NK-92 (cell line): ENCODE data around the gene IL1RAPL1.

ENCODE experiments used
- DNase-seq: peaks from one replicate; lab custom pipeline; 2025; ENCODE audit not compliant: unreplicated experiment; lab: John Stamatoyannopoulos, UW

The IL1RAPL1 gene

DNA sequence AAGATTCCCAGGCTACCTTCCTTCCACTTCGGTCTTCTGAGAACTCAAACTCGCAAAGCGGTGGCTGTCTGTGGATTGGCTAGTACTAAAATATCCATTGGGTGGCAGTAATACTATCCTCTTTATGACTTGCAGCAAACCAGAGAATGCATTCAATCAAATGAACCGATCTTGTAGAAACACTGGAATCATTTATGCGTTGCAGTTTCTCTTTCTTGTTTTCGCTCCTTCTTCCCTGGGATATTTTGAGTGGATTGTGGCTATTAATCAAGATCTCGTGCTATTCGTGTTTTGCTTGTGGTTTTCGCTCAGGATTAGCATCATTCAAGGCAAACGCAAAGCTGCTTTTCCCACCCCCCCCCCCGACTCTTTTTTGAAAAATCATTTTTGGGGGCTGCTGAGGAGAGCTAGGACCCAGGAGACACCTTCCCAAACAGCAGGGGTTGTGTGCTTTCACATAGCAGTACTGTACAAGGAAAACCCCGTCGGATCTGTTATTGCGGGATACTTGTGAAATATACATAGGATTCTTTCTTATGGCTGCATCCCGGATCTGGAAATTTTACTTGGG lies at the start of gene IL1RAPL1:
Gene IL1RAPL1 (plus strand): TSS at position 466 of the 571 bp plus-strand sequence.
- no peak for DNase-seq

DNA sequence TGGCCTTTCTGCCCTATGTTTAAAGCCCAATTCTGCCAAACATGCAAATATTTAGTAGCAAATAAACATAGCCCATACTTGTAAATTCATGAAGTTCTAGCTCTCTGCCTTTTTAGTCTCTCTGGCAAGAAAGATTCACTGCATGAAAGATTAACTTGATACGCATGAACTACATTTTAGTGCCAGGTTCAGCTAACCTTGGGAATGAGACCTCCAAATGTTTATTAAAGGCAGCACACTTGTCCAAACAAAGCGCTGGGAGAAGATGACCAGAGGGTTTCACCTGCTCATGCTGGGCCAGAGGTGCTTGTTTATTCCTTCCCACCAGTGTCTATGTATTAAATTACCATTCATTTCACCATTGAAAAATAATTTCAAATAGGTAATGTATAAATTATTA lies 44.5 kb upstream of the IL1RAPL1 start:
- no peak for DNase-seq

DNA sequence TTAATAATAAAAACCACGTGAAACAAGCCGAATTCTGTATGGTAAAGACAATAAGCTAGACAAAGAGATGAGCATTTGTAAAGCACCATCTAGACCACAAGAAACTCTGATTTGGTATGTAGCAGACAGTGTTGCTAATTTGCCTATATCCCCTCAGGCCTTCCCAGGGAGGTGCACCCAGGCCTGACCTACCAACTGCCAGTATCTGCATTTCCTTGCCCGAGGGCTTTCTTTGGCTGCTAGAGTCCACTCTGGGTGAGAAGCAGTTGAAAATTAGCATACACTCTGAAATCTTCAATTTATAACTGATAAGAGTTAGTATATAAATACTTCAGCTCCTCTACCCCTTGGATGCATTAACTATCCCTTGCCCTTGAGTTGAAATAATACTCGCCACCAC lies 37.4 kb upstream of the IL1RAPL1 start:
- DNase-seq: no peak

- no peak for DNase-seq
These were observed 36.8 kb upstream of the IL1RAPL1 start for GRCh38 chrX:28550331-28550872.

GRCh38 chrX:28552322-28552721 lies 34.9 kb upstream of the IL1RAPL1 start:
- no peak for DNase-seq

DNA sequence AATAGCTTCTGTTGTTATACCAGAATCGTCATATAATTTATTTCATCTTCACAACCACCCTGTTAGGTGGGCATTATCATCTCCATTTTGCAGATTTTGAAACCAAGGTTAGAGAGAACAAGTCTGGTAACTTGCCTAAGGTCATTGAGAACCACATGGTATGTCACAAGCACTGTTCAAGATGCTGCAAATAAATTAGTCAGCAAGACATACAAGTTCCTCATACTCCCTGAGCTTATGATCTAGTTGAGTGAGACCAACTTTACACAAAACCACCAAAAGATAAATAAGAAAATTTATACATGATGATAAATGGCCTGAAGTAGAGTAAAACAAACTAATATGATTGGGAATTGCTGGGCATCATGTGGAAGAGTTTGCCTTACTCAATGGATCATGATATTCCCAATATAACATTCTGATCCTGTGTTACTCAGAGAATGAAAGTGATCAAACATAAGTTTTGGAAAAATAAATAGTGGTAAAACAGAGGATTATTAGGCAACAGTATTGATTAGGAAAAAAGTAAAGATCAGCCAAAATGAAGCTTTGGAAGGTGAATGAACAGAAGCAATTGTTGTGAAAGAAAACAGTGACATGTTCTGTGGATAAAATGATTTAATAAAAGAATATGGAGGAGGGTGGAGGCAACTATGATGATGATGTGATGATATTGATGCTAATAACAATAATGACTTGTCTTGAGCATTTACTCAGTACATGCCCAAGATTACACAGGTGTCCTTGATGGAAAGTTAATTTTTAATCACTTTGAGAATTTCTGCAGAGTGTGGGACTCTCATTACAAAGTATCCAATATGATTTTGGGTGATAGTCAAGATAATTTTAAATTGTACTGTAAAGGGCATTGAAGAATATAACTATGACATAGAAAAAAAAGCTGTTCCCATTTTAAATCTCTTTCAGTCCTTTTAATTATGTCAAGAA lies 34.1 kb upstream of the IL1RAPL1 start:
- DNase-seq: no peak

- no peak for DNase-seq
These were observed 11.1 kb upstream of the IL1RAPL1 start for GRCh38 chrX:28576117-28576516.

DNA sequence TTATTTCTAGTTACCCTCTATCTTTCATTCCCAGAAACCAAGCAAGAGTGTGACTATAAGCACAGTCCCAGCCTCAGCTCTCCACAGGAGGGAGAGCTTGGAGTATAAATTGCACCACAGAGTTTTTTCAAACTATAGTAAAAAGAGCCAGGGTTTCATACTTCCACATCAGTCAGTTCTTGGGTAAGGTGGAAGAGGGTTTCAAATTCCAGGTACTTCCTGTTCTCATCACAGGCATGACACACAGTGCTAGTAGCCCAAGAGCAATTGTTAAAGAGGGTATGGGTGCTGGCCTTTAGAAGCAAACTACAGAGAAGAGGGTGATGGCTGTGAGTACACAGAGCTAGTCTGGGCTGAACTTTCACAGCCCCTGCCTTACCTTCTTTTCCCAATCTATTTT lies 5.7 kb upstream of the IL1RAPL1 start:
- DNase-seq: no peak

DNA sequence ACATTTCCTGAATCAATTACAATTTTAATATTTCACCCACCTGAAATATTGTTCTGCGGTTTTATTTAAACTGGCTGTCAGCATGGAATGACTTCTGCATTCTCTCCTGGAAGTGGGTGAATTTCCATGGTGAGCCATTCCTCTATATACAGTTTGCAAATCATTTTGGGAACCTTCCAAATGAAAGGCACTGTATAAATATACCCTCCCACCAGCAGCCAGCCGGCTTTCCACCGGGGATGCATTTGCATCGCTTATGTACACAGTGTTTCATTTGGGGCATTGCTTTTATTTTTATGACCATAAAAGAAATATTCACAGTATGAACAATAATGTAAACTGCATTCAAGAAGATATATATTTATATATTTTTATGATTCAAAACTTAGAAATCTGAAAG lies 4.7 kb upstream of the IL1RAPL1 start:
- no peak for DNase-seq

GRCh38 chrX:28584025-28584424 lies 3.2 kb upstream of the IL1RAPL1 start:
- no peak for DNase-seq

DNA sequence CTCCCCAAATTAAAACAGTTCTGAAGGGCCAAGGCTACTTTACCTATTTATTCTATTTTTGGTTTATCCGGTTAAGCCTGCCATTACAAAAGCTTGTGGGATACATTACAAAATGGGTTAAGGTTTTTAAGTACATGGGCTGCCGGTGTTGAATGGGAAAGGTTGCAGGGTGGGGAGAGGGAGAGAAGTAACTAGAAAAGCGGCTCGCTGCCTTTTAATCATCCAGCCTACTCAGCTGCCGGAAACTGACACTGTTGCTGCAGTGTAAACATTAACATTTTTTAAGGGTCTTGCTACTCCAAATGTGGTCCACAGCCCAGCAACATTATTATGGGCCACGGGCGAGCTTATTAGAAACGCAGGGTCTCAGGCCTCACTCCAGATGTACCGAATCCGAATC lies 1.5 kb upstream of the IL1RAPL1 start:
- no peak for DNase-seq

DNA sequence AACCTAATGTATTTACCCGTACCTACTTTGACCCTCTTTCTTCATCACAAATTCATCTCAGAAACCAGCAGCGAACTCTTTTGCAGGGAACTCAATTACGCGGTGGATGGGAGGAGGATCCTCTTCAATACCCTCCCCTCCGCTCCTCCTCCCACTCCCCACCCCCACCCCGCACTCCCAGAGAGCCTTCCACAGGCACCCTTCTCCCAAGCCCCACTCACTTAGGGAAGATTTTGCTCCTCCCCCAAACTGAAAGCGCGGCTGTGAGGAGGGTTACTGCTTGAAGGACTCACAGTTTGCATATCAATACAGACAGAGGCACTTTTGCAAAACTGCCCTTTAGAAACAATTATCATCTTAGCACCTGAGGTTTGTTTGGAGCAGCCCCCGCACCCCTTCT lies 960 bp upstream of the IL1RAPL1 start:
- DNase-seq: no peak

- DNase-seq: no peak
These were observed 1.8 kb downstream of the IL1RAPL1 start for GRCh38 chrX:28589046-28589445.

DNA sequence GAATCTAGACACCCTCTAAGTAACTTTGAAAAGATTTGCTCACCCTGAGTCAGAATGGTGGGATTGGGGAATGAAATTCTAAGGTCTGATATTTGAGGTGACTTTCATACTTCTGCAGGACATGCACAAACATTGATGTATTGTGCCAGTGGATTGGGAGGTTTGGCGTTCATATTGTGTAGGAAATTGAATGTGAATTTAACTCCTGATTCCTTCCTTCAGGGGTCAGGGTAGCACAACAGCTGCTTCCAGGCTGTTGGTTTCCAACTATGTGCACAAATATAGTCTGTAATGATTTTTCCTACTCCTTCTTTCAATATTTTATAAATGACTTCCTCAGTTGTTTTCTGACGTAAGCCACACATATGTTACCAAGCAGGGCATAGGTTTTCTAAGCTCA lies 3.1 kb downstream of the IL1RAPL1 start:
- no peak for DNase-seq

- DNase-seq: no peak
These were observed 4.3 kb downstream of the IL1RAPL1 start for GRCh38 chrX:28591542-28591941.

DNA sequence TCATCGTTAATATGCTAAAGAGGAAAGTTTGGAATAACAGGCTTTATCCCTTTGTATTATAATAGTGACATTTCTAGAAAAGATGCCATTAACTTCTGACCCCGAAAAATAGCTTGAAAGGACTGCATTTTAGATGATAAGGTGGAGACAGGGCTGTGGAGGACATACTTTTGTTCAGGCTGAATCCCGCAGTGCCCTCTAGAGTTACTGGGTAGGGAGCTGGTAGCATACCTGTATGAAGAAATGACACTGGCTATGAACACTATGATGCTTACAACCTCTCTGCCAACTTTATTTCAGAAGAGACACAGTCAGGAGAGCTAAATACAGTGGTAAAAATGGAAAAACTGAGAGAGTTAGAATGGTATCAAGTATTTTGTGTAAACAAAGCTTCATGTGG lies 8.1 kb downstream of the IL1RAPL1 start:
- no peak for DNase-seq

- DNase-seq: no peak
These were observed 12.7 kb downstream of the IL1RAPL1 start for GRCh38 chrX:28599957-28600356.

DNA sequence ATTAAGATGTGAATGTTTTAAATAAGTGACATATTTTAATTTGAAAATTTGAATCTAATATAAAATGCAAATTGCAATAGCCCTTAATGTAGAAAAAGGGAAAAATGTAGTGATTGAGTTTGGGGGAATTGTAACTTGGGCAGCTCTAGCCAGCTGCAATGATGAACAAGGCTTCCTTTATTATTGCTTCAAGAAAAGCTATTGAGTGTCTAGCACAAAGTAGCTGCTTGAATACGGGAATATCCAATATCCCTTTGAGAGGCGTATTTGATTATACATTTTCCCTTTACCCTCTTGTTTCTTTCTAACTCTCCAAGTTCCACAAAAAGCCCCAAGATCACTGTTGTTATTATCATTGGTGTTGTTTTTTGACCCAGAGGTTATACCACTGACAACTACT lies 21.8 kb downstream of the IL1RAPL1 start:
- no peak for DNase-seq

DNA sequence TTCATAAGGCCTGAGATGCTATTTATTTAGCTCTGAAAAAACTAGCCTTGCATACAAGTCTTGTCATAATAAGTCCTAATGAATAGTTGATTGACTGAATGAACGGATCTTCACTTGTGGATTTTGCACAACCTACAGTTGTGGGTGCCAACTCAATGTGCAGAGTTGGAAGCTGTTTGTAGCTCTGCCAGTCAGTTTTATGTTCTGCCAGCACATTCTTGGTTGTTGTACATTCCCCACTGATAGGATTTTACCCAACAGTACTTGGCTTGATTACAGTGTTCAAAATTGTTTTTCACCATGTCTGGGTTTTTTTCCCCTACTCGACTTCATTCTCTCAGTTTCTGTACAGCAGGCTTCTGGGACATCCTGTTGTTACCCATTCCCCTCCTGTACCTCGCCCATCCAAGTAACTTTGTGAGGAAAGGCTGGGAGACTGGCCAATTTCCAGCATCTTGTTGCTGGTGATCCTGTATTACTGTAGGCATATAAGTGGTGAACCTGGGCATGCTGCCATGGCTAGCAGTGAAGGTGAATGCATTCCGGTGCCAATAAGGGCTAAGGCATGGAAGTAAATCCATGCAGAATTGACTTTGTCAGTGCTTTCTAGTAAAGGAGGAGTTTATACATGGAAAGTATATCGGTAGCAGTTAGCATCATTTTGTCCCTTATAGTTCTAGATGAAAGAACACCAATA lies 22.8 kb downstream of the IL1RAPL1 start:
- no peak for DNase-seq

DNA sequence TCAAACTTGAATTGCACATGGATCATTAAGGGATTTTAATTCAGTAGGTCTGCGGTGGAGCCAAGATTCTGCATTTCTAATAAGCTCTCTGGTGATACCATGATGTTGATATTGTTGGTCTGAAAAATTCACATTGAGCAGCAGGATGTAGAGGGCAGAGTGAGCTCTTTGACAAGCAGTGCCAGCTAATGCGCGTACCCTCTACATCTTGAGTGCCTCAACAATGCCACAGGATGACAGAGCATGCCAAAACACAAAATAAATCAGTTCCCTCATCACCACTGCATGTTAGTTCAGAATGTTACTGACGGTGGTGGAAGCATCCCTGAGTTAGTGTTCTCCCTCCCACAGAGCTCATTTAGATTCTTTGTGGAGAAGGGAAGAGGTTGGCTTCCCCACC lies 23.5 kb downstream of the IL1RAPL1 start:
- no peak for DNase-seq

DNA sequence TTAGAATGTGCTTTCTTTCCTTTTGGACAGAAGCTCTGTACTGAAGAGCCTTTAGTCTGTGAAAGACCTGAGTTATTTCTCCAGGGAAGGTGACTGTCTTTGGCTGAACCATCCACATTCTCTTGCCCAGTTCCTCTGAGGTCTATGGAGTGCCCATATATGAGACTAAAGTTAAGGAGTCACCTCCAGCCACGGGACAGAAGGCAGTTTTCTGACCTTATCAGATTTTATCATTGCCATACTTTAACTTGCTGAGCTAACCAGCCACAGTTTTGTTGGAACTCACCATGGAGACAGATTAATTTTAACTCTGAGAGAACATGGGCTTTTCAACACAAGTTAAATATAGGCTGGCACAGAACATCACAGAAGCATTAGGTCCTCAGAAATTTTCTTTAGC lies 26.3 kb downstream of the IL1RAPL1 start:
- no peak for DNase-seq

- DNase-seq: no peak
These were observed 38.0 kb downstream of the IL1RAPL1 start for GRCh38 chrX:28625223-28625622.
